ENCODE results near the gene PCDH9. TPM values are rescaled to one million over a fixed set of nuclear protein-coding genes. Genes with fewer than 3 reads are reported as not detected.

PCDH9 gene
- polyA plus RNA-seq, 3 donors: 0.03 TPM; not detected in 1

- H3K36me3 ChIP-seq (replicated peaks in 1 of 2; ENCODE audit: control insufficient read depth in 1 of 2, insufficient read depth in 2 of 2, low read length in 2 of 2): no peaks in the 10 kb centered on the region
- TF ChIP-seq CTCF (IDR thresholded peaks at IDR 0.05): no peak
- no peak overlapping the region for H3K4me3 ChIP-seq (replicated peaks in 1 of 3; ENCODE audit: low read depth in 2 of 3, low read length in 3 of 3)
- no peaks in the 10 kb centered on the region for H3K4me1 Mint-ChIP-seq
- H3K9ac ChIP-seq (ENCODE audit: insufficient read depth, low read length, poor library complexity, severe bottlenecking): no peak overlapping the region
- no peaks in the 10 kb centered on the region for H3K79me2 ChIP-seq (ENCODE audit: insufficient read depth, low read length)
- intact Hi-C loops (cut with micrococcal nuclease): no loop called here
- no peak overlapping the region for H3K4me2 ChIP-seq (replicated peaks; ENCODE audit: extremely low read depth, low read length, poor library complexity, severe bottlenecking)
- H3K27me3 Mint-ChIP-seq (ENCODE audit: low read depth in 3 of 3): peaks cover 0 to 2% (median 0%) of the 10 kb centered on the region in 3 donors
- no peak overlapping the region for H3K27ac ChIP-seq (ENCODE audit: low read depth in 1 of 2, low read length in 2 of 2)
- H3K27ac Mint-ChIP-seq: no peak overlapping the region
- no peaks in the 10 kb centered on the region for H3K27me3 ChIP-seq (ENCODE audit: control insufficient read depth in 2 of 2, insufficient read depth in 2 of 2, low read length in 2 of 2)
- no peaks in the 10 kb centered on the region for H4K20me1 ChIP-seq (ENCODE audit: insufficient read depth, low read length)
- no CpG with 5 or more reads among the region's 6 CpGs for WGBS (ENCODE audit: insufficient coverage)
- no peak overlapping the region for H3K4me3 Mint-ChIP-seq
- H3K4me1 ChIP-seq (ENCODE audit: control insufficient read depth in 1 of 2, insufficient read depth in 2 of 2, low read length in 2 of 2): no peaks in the 10 kb centered on the region
- H2AFZ ChIP-seq (ENCODE audit: insufficient read depth, low read depth, low read length, poor library complexity, severe bottlenecking): no peak overlapping the region
- H3K36me3 Mint-ChIP-seq: no peaks in the 10 kb centered on the region
- no peak for DNase-seq
- H3K9me3 Mint-ChIP-seq: peaks cover 0 to 2% (median 0%) of the 10 kb centered on the region in 7 donors
- no peaks in the 10 kb centered on the region for H3K9me3 ChIP-seq (replicated peaks in 1 of 2; ENCODE audit: control insufficient read depth in 1 of 2, insufficient read depth in 1 of 2, low read length in 2 of 2)
Measured at GRCh38 chr13:66948910-66949309, 281.2 kb downstream of the PCDH9 start.

- H3K9me3 Mint-ChIP-seq: peaks cover 0 to 3% (median 1%) of the 10 kb centered on the region in 7 donors
- H3K9ac ChIP-seq (ENCODE audit: insufficient read depth, low read length, poor library complexity, severe bottlenecking): no peak overlapping the region
- no peaks in the 10 kb centered on the region for H3K4me1 Mint-ChIP-seq
- no peak overlapping the region for H3K4me3 Mint-ChIP-seq
- no peaks in the 10 kb centered on the region for H3K9me3 ChIP-seq (replicated peaks in 1 of 2; ENCODE audit: control insufficient read depth in 1 of 2, insufficient read depth in 1 of 2, low read length in 2 of 2)
- H4K20me1 ChIP-seq (ENCODE audit: insufficient read depth, low read length): no peaks in the 10 kb centered on the region
- no peaks in the 10 kb centered on the region for H3K36me3 ChIP-seq (replicated peaks in 1 of 2; ENCODE audit: control insufficient read depth in 1 of 2, insufficient read depth in 2 of 2, low read length in 2 of 2)
- no peaks in the 10 kb centered on the region for H3K4me1 ChIP-seq (ENCODE audit: control insufficient read depth in 1 of 2, insufficient read depth in 2 of 2, low read length in 2 of 2)
- no peak overlapping the region for H3K27ac ChIP-seq (ENCODE audit: low read depth in 1 of 2, low read length in 2 of 2)
- no peaks in the 10 kb centered on the region for H3K36me3 Mint-ChIP-seq
- no peaks in the 10 kb centered on the region for H3K27me3 ChIP-seq (ENCODE audit: control insufficient read depth in 2 of 2, insufficient read depth in 2 of 2, low read length in 2 of 2)
- 100% methylated on average over 1 of the region's 3 CpGs for WGBS (ENCODE audit: insufficient coverage)
- H2AFZ ChIP-seq (ENCODE audit: insufficient read depth, low read depth, low read length, poor library complexity, severe bottlenecking): no peak overlapping the region
- no peak overlapping the region for H3K4me2 ChIP-seq (replicated peaks; ENCODE audit: extremely low read depth, low read length, poor library complexity, severe bottlenecking)
- peaks cover 0 to 2% (median 0%) of the 10 kb centered on the region in 3 donors for H3K27me3 Mint-ChIP-seq (ENCODE audit: low read depth in 3 of 3)
- TF ChIP-seq CTCF (IDR thresholded peaks at IDR 0.05): no peak
- intact Hi-C loops (cut with micrococcal nuclease): no loop called here
- DNase-seq: no peak
- H3K27ac Mint-ChIP-seq: no peak overlapping the region
- H3K4me3 ChIP-seq (replicated peaks in 1 of 3; ENCODE audit: low read depth in 2 of 3, low read length in 3 of 3): no peak overlapping the region
- no peaks in the 10 kb centered on the region for H3K79me2 ChIP-seq (ENCODE audit: insufficient read depth, low read length)
Measured at GRCh38 chr13:66943530-66943929, 286.6 kb downstream of the PCDH9 start.
